HG03565 (cell line): ENCODE data around the gene RBM33.

ENCODE experiments used
- ATAC-seq: cut with Tn5 transposase; IDR thresholded peaks from one replicate; pipeline ENCODE4 v1.9.1; 2021; ENCODE audit warnings: mild to moderate bottlenecking, moderate library complexity; ENCODE audit not compliant: unreplicated experiment

Gene RBM33

GRCh38 chr7:155741805-155742204 is 97.3 kb downstream of the RBM33 start:
- peak; percentile 56 for ATAC-seq

DNA sequence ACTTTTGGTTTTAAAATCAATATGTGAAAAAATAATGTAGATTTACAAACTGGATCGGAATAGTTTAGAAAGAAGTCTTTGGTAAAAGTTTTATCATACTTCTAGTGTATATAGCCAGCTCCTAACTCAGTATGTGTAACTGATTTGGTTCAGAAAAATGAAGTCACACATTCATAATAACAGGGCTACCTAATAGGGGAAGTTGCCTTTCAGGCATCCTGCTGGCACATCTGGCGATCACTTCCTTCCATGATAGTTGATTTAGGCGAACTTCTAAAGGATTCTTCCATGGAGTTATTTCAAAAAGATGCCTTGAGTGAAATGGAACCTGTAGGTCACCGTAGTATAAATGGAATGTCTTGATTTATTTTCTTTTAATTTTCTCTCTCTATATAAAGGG is 98.7 kb downstream of the RBM33 start:
- ATAC-seq, result no peak

GRCh38 chr7:155744971-155745683 is 100.7 kb downstream of the RBM33 start:
- ATAC-seq, result no peak

- ATAC-seq, result no peak
These were observed 101.3 kb downstream of the RBM33 start for GRCh38 chr7:155745737-155746136.

- ATAC-seq, result peak; percentile 39
These were observed 101.7 kb downstream of the RBM33 start for GRCh38 chr7:155746188-155746587.

DNA sequence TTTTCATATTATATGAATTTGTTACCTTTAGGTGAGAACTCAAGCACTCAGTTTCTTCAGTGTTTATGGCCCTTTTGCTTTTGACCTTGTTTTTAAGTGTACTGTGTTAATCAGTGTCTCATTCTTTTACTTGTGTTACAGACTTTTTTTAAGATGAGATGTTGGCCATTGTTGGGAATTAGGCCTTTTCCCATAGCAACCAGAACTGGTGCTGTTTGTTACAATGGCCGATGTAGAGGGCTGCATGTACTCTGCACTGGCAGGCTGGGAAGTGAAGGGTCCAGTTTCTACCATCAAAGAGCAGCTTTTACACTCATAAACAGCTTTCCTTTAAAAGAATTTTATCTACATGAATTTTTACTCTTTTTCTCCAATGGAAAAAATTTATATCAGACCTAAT is 102.7 kb downstream of the RBM33 start:
- ATAC-seq, result no peak

- ATAC-seq, result no peak
These were observed 105.1 kb downstream of the RBM33 start for GRCh38 chr7:155749578-155749977.

GRCh38 chr7:155750255-155751125 is 106.0 kb downstream of the RBM33 start:
- no peak for ATAC-seq

DNA sequence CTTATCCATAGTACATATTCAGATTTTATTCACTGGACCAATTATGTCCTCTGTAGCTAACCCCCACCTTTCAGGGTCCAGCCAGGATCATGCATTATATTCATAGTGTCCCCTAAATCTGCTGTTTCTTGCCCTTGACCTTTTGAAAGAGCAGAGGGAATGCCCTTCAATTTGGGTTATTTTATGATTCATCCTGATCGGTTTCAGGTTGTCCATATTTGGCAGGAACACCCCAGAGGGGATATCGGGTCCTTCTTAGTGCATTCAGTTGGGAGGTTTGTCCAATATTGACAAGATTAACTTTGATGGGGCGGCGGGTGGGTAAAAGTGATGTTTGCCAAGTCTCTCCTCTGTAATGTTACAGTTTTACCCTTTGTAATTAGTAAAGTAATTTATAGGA is 106.9 kb downstream of the RBM33 start:
- no peak for ATAC-seq

GRCh38 chr7:155752756-155753445 is 108.4 kb downstream of the RBM33 start:
- ATAC-seq, result peak; percentile 40

- ATAC-seq, result peak; percentile 8
These were observed 109.0 kb downstream of the RBM33 start for GRCh38 chr7:155753446-155753965.

- ATAC-seq, result no peak
These were observed 109.7 kb downstream of the RBM33 start for GRCh38 chr7:155754165-155754564.

GRCh38 chr7:155755026-155755425 is 110.6 kb downstream of the RBM33 start:
- ATAC-seq, result no peak

GRCh38 chr7:155756322-155756721 is 111.9 kb downstream of the RBM33 start:
- ATAC-seq, result no peak

- ATAC-seq, result no peak
These were observed 113.9 kb downstream of the RBM33 start for GRCh38 chr7:155758348-155758747.

- ATAC-seq, result no peak
These were observed 115.4 kb downstream of the RBM33 start for GRCh38 chr7:155759740-155760430.

GRCh38 chr7:155761162-155761561 is 116.7 kb downstream of the RBM33 start:
- no peak for ATAC-seq

DNA sequence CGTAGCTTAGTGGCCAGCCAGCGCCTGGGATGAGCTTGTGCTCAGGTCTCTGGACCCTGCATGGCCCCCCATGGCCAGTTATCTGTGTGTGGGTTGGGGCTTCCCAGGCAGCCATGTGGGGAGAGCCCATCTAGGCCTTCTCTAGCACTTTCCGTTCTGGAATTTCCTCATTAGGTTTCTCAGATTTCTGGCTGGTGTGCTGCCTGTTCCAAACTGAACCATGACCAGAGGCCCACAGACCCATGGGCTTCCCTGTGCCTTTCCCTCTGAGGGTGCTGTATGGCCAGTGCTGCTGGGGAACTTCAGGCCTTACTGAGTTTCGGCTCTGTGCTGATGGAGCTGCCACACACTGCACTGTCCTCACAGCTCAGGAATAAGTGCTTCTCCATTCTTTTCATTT is 117.6 kb downstream of the RBM33 start:
- ATAC-seq, result no peak

DNA sequence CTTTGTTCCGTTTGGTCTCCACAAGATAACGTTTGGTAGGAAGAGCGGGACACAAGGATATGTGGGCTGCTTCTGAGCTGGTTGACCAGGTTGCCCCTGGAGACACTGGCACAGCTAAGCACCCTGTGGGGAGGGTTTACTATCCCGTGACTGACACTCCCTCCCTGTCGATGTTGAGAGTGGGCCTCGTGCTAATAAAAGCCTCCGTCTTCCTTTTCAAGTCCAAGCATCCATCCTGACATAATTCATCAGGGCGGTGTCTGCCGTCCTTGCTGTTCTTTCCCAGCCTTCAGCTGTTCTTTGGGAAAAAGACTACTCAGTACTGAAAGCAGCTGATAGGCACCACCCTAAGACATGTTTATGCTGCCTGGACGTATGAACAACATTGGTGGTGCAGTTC is 118.2 kb downstream of the RBM33 start:
- ATAC-seq, result no peak

DNA sequence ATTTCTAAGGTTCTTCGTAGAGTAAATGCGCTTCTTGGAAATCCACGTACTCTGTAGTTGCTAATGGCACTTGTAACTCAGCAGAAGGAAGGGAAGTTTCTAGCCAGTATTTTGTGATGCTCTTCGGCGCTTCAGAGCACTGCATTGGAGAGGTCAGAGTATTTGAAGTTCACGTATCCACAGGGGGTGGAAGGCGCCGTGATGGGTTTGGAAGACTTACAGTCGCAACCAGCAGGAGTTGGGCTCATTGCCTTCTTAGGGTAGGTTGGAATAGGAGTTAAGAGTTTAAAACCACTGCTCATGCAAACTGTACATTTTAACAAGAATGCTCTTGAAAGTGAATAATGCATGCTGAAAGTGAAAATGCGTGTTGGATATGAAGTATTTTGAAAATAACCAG is 118.7 kb downstream of the RBM33 start:
- no peak for ATAC-seq
